ENCODE results near the gene FAM184A. TPM values are rescaled to one million over a fixed set of nuclear protein-coding genes. Genes with fewer than 3 reads are reported as not detected.
A peak's percentile ranks its signal among the peaks of the same experiment; 100 is the strongest.
"Not testable (repeated sequence)": the region's sequence is repeated elsewhere in the genome, so short reads cannot be mapped to it uniquely, and the experiment has no call there.

FAM184A gene
- total and polyA plus RNA-seq, 9 of the 15 experiments (the other 6 are each of a cell fraction or from before 2014, with no cell fraction given), result 6.4 to 18.7 (median 13.1) TPM

GRCh38 chr6:119009266-119009665, 69.2 kb downstream of the FAM184A start:
- H3K4me1 ChIP-seq (replicated peaks in 1 of 2; ENCODE audit: control insufficient read depth in 2 of 2, insufficient read depth in 2 of 2, low read length in 2 of 2); H4K20me1 ChIP-seq (replicated peaks; ENCODE audit: control insufficient read depth, insufficient read depth, low read length); H3K9ac ChIP-seq (ENCODE audit: insufficient read depth in 1 of 2, low read depth in 2 of 2, low read length in 2 of 2); H3K27me3 ChIP-seq (ENCODE audit: control insufficient read depth in 2 of 2, insufficient read depth in 2 of 2, low read length in 2 of 2); H3K79me2 ChIP-seq (ENCODE audit: control insufficient read depth, insufficient read depth, low read length); BruUV-seq (replicated peaks); CTCF ChIA-PET (ENCODE audit: low intra/inter-chr PET ratio); H3K4me2 ChIP-seq (ENCODE audit: insufficient read depth, low read length); intact Hi-C loops (cut with micrococcal nuclease); DNase-seq (ENCODE audit: extremely low read depth in 1 of 4, low spot score in 3 of 4); POLR2A ChIA-PET; H3K9me1 ChIP-seq (ENCODE audit: control insufficient read depth, insufficient read depth, low read length); H3K9me3 ChIP-seq (replicated peaks; ENCODE audit: control insufficient read depth, insufficient read depth, low read depth, low read length); ATAC-seq; H3K27ac ChIP-seq (ENCODE audit: extremely low read depth, low read depth, low read length); H2AFZ ChIP-seq (ENCODE audit: low read depth, low read length); FAIRE-seq; H3K4me3 ChIP-seq; in situ Hi-C loops (cut with MboI): not testable (repeated sequence)
- WGBS (ENCODE audit: insufficient coverage, low coverage, missing lambda C conversion rate), result 85% methylated on average over 3 of the region's 3 CpGs
- H3K36me3 ChIP-seq (ENCODE audit: control insufficient read depth, insufficient read depth, low read length), result peaks cover 25% of the 10 kb centered on the region
- 0 out of 2 replicates have a peak, but pooled peaks have one; percentile 15 for TF ChIP-seq CC2D1A (IDR thresholded peaks at IDR 0.05)
- TF ChIP-seq ZNF431 (CRISPR knock-in tag; IDR thresholded peaks at IDR 0.05), result peak; percentile 99

DNA sequence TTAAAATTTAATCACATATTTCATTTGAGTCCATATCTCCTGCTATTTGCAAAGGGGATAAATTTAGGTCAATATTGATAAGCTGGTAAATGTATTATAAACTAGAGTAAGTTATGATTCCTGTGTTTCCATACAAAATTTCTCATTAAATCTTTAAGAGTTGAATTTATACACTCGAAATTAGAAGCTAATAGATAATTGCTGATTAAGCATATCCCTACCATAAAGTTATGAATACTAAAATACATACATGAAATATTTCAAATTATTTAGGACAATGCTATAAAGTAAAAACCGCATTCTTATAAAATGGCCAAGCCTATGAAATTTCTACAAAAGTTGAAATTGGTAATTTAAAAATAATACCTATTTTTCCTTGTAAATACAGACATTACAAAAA, 71.5 kb downstream of the FAM184A start:
- ChIA-PET CTCF (ENCODE audit: low intra/inter-chr PET ratio) (no interaction called here), POLR2A (interaction anchor here (0.6 kb wide), 1 partner anchor 14 kb away, joined by 4 read pairs; no protein-coding TSS in a partner anchor)
- no peaks in the 10 kb centered on the region for H3K79me2 ChIP-seq (ENCODE audit: control insufficient read depth, insufficient read depth, low read length)
- no peak overlapping the region for H3K4me3 ChIP-seq
- H3K9ac ChIP-seq (ENCODE audit: insufficient read depth in 1 of 2, low read depth in 2 of 2, low read length in 2 of 2), result no peak overlapping the region
- intact Hi-C loops (cut with micrococcal nuclease) (no loop called here), in situ Hi-C loops (cut with MboI) (no loop called here)
- no peak overlapping the region for H3K27ac ChIP-seq (ENCODE audit: extremely low read depth, low read depth, low read length)
- 60% methylated on average over 2 of the region's 2 CpGs for WGBS (ENCODE audit: insufficient coverage, low coverage, missing lambda C conversion rate)
- peaks cover 22% of the 10 kb centered on the region for H3K36me3 ChIP-seq (ENCODE audit: control insufficient read depth, insufficient read depth, low read length)
- no peak overlapping the region for H2AFZ ChIP-seq (ENCODE audit: low read depth, low read length)
- ATAC-seq (no peak), DNase-seq (ENCODE audit: extremely low read depth in 1 of 4, low spot score in 3 of 4) (no peak), FAIRE-seq (no peak)
- TF ChIP-seq MAFK (IDR thresholded peaks at IDR 0.05; ENCODE audit: low read length) (peak; percentile 89), ZNF316 (IDR thresholded peaks at IDR 0.05) (peak; percentile 96), MAFG (tag; conservative IDR thresholded peaks at IDR 0.05) (peak; percentile 78), POLR2AphosphoS2 (IDR thresholded peaks at IDR 0.05; ENCODE audit: low read length) (no peak), MAFF (IDR thresholded peaks at IDR 0.05; ENCODE audit: low read length) (peak; percentile 85), C11orf30 (IDR thresholded peaks at IDR 0.05; ENCODE audit: low read depth) (peak; percentile 89), TFAM (CRISPR knock-in tag; conservative IDR thresholded peaks at IDR 0.05) (no peak)
- TF ChIP-seq, protein P1, sequence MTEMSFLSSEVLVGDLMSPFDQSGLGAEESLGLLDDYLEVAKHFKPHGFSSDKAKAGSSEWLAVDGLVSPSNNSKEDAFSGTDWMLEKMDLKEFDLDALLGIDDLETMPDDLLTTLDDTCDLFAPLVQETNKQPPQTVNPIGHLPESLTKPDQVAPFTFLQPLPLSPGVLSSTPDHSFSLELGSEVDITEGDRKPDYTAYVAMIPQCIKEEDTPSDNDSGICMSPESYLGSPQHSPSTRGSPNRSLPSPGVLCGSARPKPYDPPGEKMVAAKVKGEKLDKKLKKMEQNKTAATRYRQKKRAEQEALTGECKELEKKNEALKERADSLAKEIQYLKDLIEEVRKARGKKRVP (CRISPR knock-in tag; IDR thresholded peaks at IDR 0.05), result no peak
- H3K9me1 ChIP-seq (ENCODE audit: control insufficient read depth, insufficient read depth, low read length), result no peaks in the 10 kb centered on the region
- no TSS peak for BruUV-seq (replicated peaks)
- no peaks in the 10 kb centered on the region for H3K4me1 ChIP-seq (replicated peaks in 1 of 2; ENCODE audit: control insufficient read depth in 2 of 2, insufficient read depth in 2 of 2, low read length in 2 of 2)
- H3K4me2 ChIP-seq (ENCODE audit: insufficient read depth, low read length), result no peak overlapping the region
- H3K27me3 ChIP-seq (ENCODE audit: control insufficient read depth in 2 of 2, insufficient read depth in 2 of 2, low read length in 2 of 2), result no peaks in the 10 kb centered on the region
- H4K20me1 ChIP-seq (replicated peaks; ENCODE audit: control insufficient read depth, insufficient read depth, low read length), result no peaks in the 10 kb centered on the region
- H3K9me3 ChIP-seq (replicated peaks; ENCODE audit: control insufficient read depth, insufficient read depth, low read depth, low read length), result 0 out of 2 replicates have a peak, but pooled peaks cover 2% of the 10 kb centered on the region

All from K562 (cell line).